CMK (cell line): ENCODE measurements around the gene C9orf40.

ENCODE experiments used
- DNase-seq: peaks from one replicate; pipeline ENCODE4 v3.0.0-alpha.2; 2010; ENCODE audit warnings: low read depth

Gene C9orf40, protein sequence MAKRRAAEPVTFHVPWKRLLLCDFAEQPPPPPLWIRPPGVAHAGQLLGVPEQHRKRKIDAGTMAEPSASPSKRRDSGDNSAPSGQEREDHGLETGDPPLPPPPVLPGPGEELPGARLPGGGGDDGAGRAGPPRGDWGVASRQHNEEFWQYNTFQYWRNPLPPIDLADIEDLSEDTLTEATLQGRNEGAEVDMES

DNA sequence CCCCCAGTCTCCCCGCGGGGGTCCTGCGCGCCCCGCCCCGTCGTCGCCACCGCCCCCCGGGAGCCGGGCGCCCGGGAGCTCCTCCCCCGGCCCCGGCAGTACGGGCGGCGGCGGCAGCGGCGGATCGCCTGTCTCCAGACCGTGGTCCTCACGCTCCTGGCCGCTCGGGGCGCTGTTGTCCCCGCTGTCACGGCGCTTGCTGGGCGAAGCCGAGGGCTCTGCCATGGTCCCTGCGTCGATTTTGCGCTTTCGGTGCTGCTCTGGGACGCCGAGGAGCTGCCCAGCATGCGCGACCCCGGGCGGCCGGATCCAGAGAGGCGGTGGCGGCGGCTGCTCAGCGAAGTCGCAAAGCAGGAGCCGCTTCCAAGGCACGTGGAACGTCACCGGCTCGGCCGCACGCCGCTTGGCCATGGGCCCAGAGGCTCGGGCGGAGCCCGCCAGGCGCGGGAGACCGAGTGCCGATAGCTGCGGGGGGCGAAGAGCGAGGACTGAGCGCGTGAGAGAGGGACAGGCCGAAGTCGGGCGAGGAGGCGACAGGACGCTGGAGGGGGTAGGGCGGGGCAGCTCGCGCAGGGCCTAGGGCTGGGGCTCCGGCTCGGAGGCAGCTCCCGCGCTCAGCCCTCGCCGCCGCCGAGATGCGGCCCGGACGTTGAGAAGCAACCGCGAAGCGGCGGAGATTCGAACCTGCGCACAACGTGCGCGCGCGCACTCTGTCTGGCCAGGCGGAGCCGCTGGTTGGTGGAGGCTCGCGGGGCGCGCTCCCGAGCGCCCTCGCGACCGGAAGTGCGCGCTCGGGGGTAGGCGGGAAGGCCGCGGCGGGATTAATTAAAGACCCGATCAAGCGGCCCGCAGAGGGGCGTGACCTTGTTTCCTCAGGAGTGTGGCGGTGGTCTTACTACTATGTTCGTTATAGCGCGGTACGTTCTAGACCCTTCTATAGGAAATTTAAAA lies at the start of gene C9orf40:
C9orf40 (minus strand) TSS at position 712 of the 951 bp plus-strand sequence; CDS start at position 411, 301 bp downstream.
- DNase-seq, result peak; percentile 46

DNA sequence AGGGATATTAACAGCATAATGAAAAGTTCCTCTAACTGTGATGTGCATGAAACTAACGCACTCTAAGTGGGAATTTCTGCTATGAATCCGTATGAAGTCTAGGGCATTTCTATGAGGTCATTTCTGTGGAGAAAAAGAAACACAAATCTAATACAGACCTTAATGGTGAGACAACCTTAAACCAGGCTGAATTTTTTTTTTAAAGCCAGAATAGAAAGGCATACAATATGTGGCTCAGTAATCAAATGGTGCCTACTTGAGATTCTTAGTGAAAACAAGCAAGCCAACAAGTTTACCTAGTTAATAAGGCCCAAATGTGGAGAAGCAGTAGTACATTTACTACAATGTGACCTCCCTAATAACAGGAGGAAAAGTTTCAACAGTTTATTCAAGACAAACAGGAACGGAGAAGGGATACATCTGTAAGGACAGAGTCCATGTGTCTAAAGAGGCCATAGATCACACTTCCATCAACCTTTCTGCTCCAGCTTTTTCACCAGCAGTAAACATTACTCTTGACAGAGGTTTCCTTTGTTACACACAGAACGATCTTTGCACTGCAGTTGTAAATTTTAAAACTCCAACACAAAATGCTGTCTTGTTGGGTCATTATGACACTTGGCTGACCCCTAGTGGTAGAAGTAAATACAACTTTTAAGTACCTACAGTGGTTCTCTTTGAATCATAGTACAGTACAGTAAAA lies 49.2 kb upstream of the C9orf40 start:
- DNase-seq, result peak; percentile 44

DNA sequence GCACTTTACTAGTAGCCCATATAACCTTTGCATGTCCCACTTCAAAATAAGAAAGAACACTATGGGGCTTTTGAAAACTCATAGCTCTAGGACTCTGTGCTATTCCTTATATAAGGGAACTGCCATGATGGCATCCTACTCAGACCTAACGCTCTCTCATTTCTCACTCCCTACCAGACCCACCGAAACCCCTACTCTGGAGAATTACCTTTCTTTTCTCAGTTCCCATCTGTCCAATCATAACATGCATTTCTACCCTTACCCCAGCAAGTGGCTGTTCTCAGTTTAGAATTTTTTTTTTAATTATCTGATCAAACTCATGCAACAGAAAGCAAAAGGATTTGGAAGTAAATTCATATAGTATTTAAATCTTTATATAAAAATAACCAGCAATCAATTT lies 48.1 kb upstream of the C9orf40 start:
- DNase-seq, result no peak

DNA sequence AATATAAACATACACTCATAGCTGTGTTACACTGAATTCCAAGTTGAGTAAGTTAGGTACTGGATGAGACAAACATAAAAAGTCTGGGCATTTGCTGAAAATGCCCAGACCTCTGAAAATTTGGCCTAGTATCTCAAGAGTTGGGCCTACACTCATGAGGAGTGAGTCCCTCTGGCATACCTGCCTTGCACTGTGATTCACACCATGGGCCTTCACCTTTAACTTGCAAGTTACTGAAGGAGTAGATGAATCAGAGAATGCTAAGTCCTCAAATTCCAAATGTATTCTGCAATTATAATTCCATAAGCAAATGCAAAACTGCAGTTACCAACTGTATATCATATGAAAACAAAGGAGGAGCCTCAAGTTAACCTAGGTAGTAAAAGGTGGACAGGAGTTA lies 32.3 kb upstream of the C9orf40 start:
- no peak for DNase-seq

DNA sequence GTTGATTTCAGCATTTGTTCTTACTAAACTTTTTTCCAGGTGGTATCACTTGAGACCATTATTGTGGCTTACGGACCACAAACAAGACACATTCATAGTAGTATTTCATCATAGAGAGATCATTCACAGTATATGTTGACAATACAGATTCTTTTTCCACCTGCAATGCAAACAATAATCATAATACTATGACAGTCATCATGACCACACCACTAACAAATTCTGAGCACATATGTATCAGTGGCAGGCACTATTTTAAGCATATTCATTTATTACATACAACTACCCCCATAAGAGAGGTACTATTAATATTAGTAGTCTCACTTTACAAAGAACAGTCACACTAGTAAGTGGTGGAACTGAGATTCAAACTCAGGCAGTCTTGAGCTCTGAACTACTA lies 31.0 kb upstream of the C9orf40 start:
- DNase-seq, result no peak

DNA sequence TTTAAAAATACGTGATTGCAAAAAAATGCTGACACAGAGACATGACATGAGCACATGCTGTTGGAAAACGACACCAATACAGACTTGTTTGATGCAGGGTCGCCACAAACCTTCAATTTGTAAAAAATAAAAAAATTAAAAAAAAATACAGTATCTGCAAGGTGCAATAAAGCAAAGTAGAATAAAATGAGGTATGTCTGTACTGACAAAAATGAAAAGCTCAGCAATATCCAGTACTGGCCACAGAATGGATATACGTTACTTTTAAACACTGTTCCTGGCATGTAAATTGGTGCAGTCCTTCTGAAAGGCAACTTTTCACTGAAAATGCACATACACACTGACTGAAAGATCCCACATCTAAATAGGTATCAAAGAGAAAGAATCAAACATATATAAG lies 27.1 kb upstream of the C9orf40 start:
- no peak for DNase-seq

DNA sequence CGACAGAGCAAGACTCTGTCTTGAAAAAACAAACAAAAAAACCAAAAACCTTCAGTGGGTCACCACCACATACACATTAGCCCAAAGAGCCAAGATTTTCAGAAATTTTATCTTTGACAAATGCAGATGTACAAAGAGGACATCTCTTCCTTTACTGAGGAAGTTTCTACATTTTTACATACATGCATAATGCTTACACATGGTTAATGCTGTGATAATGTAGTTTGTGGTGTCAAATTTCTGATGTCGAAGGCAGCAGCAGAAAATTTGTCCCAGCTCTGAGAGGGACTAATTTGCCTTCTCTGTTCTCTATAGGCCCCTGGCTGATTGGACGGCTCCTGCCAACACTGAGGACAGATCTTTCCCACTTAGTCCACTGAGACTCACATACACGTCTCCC lies 24.6 kb upstream of the C9orf40 start:
- DNase-seq, result no peak

DNA sequence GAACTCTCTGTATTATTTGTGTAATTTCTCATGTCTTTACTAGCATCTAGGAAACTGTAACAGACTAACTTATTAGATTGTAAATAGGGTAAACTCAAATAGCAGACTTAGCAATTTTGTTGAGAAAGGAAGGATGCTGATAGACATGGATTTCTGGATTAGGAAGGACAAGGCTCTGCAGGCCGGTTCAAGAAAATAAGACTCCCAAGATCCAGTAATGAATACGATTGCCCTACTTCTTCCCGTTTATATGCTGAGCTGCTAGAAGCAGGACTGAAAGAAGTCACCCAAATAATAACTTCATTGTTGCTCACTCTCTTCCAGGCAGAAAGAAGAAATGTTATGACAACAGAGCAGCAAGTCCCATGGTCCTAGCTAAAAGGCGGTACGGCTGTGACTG lies 22.8 kb upstream of the C9orf40 start:
- no peak for DNase-seq

DNA sequence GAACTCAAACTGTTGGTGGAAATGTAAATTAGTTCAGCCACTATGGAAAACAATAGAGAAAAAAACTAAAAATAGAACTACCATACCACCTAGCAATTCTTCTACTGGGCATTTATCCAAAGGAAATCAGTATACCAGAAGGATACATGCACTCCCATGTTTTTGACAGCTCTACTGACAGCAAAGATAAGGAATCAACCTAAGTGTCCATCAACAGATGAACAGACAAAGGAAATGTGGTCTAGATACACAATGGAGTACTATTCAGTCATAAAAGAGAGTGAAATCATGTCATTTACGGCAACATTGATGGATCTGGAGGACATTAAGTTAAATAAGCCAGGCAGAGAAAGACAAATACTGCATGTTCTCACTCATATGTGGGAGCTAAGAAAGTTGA lies 21.8 kb upstream of the C9orf40 start:
- DNase-seq, result no peak

DNA sequence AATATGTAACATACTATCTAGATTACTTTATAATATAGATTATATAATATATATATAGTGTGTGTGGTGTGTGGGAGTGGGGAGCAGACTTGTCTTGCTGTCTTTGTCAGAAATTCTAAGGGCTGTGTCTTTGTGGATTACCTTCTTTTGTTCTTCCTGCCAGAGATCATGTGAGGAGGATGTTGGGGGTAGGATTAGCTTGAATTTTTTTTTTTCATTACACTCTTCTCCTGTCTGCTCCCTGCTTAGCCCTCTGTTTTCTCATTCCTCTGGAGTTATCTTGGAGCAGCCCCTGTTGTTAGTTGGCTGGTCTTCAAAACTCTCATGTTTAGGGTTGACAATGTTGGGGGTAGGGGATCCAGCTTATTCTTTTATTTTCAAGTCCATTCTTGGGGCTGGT lies 21.0 kb upstream of the C9orf40 start:
- no peak for DNase-seq

DNA sequence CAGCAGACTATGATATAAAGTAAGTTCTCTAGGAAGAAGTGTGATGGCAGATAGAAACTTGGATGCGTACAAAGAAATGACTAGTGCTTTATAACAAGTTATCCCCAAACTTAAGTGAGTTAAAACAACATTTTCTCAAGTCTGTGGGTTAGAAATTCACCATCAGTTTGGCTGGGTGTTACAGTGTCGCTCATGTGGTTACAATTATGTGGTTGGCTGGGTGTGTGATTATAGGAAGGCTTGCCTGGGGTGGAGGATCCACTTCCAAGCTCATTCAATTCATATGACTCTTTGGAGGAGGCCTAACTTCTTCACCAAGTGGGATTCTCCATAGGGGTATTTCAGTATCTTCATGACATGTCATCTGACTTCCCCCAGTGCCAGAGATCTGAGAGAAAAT lies 10.3 kb upstream of the C9orf40 start:
- DNase-seq, result no peak

DNA sequence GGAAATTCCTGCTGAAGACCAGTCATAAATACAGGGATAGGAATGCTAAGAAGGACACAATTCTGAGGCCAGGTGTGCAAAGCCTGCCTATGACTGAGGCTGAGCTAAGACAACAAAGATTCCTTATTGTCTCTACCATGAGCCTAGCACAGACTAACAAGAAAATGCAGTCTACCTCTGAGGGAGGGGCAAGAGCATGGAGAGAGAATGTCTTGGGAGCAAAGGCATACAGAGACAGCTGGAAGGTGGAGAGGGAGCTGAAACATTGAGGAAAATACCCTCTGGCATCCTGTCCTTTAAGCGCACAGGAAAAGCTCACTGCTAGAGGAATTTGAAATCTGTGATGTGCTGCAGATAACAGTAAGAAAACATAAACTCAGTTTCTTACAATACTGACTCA lies 8.8 kb upstream of the C9orf40 start:
- DNase-seq, result no peak

DNA sequence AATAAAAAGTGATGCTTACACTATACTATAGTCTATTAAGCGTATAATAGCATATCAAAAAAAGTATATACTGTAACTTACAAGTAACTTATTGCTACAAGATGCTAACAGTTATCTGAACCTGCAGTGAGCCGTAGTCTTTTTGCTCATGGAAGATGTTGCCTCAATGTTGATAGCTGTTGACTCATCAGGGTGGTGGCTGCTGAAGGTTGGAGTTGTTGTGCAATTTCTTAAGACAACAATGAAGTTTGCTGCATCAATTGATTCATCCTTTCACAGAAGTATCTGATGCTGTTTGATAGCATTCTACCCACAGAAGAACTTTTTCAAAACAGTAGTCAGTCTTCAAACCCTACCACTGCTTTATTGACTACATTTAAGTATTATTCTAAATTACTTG lies 7.8 kb upstream of the C9orf40 start:
- DNase-seq, result no peak

DNA sequence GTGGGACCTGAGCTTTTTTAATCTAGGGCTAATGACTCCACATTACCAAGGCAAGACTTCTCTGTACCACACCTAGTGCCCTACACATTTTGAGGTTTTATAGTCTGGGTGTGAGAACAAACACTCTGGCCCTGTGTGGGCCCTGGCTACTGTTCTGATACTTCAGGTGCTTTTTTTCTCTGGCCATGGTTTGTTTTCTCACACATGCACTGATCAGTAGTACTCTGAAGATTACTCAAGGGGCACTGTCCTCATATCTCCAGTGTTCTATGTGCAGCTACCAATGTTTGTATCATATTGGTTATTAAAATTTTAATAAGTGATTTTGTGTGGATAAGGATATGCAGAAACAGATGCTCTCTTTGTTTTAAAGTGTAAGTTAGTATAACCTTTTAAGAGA lies 5.9 kb upstream of the C9orf40 start:
- DNase-seq, result no peak

DNA sequence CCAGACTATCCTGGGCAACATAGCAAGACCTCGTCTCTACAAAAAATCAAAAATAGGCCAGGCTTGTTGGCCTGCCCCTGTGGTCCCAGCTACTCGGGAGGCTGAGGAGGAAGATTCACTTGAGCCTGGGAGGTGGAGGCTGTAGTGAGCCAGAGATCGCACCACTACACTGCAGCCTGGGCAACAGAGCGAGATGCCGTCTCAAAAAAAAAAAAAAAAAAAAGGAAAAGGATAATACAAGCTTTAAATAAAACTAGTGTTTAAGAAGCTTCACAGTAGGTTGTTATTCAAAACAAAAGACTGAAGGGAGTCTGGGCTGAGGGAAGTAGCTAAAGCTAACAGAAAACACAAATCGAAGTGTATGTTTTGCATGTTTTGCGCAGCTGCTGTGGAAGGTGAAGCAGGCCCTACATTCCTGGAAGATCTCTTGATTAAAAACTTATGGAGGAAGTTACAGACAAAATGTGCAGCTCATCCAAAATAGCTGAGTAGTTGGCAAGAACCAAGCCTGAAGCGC lies 581 bp upstream of the C9orf40 start:
- DNase-seq, result no peak

DNA sequence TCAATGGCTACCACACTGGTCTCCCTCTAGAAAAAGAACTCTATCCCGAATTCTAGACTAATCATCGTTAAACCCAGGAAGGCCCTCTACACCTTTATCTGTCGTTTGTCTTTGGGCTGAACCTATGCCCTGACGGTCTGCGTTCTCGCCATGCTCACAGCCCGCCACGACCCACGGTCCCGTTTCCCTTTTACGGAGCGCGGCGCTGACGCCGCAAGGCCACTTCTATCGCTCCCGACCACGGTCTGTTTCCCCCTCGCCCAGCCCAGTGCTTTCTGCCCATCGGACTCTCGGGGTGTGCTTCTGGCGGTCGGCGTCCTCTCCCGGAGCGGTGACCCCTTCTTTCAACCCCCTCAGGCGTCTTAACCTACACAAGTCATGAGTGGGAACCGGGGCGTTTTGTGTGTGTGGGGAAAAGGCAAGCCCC lies 974 bp downstream of the C9orf40 start:
- DNase-seq, result no peak

DNA sequence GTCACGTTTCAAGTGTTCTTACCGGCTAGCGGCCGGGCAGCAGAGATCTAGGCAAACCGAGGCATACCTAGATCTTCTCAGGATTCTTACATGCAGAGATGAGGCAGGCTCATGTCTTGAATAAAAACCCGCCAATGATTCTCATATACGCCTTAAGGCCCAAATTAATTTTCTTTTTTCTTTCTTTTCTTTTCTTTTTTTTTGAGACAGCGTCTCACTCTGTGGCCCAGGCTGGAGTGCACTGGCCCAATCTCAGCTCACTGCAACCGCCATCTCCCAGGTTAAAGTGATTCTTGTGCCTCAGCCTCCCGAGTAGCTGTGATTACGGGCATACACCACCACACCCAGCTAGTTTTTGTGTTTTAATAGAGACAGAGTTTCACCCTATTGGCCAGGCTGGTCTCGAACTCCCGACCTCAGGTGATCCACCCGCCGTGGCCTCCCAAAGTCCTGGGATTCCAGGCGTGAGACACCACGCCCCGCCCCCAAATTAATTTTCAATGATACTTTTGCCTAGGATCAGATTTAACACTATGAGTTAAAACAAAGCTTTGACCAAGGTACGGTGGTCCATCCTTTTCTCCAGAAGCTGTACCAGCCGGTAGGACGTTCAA lies 1.5 kb downstream of the C9orf40 start:
- DNase-seq, result no peak

DNA sequence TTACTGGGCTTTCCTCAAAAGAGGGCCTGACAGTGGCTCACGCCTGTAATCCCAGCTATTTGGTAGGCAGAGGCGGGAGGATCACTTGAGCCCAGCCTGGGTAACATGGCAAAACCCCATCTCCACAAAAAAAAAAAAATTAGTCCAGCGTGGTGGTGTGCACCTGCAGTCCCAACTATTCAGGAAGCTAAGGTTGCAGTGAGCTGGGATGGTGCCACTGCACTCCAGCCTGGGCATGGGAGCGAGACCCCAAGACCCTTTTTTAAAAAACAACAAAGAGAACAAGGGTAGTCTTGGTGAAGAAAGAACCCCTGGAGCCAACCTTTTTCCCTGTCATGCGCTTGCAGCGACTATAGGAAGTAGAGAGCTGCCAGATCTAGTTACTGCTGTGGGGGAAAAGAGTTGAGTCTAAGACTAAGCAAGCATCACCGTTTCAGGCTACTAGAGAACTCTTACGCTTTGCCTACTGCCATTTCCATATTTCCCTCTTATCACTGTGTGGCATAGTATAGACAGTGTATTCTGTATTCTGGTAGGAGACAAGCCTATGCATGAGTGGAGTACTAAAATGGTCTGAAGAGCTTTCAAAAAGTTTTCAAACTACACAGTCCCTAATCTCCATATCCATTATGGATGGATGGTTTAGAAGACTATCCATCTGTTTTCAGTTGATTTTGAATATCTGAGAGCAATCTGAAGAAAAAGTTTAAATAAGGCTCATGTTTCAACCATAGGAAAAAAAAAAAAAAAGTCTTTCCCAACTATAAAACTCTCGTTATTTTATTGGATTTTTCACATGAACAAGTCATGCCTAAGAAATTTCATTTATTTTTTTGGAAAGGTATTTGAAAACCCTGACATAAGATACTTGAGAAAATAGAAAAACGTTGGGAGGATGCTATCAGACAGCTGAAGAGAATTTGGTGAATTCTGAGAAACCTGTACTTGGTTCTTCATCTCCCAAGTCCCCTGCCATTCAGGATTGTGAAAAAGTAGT lies 2.6 kb downstream of the C9orf40 start:
- no peak for DNase-seq

DNA sequence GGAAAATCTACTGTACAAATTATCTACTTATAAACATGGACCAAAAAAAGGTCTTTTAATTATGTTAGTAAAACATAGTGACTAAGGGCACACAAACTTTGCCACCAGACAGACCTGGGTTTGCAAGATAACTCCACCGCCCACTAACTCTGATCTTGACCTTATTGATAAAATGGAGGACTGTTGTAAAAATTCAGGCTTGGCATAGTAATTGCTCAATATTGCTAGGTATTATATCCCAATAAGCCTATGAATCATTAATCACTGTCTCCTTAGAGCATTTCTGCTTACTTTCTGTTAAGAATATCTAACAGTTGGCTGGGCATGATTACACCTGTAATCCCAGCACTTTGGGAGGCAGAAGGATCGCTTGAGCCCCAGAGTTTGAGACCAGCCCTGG lies 3.8 kb downstream of the C9orf40 start:
- DNase-seq, result no peak

DNA sequence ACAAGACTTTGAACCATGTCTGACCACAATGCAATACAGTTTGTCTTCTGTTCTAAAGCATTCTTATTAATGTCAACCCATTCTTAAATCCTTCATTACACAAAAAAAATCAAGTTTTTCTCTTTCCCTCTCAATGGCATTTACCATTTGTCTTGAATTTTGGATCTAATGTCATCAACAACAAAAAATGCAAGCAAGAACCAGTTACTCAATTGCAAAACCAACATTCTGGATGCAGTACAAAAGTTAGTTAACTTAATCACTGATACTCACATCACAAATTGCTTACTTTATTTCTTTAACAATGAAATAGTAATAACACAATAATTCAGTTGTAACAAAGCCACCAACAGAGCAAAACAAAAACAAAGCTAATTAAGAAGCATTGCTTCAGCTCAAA lies 6.0 kb downstream of the C9orf40 start:
- DNase-seq, result no peak

DNA sequence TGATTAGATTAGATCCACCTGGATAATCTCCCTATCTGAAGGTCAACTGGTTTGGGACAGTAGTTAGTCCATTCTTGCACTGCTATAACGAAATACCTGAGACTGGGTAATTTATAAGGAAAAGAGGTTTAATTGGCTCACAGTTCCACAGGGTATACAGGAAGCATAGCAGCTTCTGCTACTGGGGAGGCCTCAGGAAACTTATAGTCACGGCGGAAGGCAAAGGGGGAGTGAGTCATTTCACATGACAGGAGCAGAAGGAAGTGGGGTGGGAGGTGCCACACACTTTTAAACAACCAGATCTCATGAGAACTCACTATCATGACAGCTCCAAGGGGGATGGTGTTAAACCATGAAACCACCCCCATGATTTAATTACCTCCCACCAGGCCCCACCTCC lies 9.9 kb downstream of the C9orf40 start:
- no peak for DNase-seq
